ENCODE results near the gene GDI1.

The GDI1 gene

DNA sequence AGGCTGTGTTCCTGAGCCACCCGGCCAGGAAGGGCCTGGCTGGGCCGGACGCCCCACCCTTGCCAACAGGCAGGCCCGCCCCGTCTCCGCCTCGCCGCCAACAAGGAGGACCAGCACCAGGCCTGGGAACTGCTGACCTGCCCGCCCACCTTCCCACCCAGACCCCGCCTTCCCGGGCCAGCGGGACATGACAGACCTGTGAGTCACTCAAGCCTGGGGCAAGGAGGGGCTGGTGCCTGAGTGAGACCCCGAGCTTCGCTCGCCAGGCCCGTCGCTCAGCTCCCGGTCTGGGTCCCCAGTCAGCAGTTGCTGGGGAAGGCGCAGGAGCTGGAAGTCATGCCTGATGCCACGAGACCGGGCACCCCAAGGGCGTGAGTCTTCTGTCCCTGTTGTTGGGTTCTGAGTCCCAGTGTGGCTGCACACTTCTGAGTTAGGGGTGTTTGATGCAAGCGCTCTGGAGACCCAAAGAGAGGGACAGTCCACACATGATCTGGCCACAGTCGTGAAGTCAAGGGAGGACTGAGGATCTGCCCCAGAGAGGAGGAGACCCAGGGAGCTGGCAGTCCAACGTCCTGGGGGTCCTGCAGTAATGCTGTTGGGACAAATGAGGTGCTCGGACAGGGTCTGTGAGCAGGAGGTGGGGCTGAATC, 27.6 kb upstream of the GDI1 start, which contains the start of gene DNASE1L1:
TSS of gene DNASE1L1 (minus strand) at position 33 of the 650 bp plus-strand sequence. CDS start 3,686 bp downstream, outside the sequence.
- DNase-seq (ENCODE audit: low read depth) = no peak

DNA sequence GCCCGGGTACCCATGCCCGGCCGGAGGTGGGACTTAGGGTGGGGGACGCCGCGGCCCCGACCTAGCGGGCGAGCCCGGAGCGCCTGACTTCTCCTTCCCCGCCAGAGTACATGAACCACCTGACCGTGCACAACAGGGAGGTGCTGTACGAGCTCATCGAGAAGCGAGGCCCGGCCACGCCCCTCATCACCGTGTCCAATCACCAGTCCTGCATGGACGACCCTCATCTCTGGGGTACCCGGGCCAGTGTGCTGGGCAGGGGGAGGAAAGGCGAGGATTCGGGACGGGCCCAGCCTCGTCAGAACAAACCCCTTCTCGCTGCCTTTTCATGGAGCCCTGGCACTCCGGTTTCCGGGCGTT, 25.0 kb upstream of the GDI1 start:
- DNase-seq (ENCODE audit: low read depth) = peak; percentile 23

DNA sequence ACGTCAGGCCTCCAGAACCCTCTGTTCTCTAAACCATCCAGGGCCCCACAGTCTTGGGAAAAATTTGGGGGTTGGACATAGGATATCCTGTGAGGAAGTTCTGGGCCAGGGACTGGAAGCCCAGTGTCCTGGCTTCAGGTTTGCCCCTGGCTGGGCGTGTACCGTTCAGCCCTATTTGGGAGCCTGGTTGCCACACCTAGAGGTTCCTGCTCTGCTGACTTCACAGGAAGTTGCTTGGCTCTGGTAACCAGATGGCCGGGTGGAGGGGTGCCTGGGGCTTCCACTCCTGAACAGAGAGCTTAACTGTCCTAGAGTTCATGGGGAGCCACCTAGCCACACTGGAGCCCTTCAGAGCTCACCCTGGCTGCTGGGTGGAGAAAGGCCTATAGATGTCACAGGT, 24.5 kb upstream of the GDI1 start:
- no peak for DNase-seq (ENCODE audit: low read depth)

DNA sequence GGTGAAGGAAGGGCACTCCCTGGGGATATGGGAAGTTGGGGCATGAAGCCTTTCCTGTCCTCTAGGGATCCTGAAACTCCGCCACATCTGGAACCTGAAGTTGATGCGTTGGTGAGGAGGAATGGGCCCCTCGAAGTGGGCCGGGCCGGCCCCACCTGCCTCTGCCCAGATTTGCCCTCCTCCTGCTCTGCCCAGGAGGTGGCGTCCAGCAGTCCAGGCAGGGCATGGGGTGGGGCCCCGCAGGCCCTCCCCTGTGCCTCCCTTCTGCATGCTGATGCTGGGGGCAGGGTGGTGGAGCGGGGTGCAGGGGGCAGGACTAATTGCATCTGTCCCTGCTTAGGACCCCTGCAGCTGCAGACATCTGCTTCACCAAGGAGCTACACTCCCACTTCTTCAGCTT, 23.8 kb upstream of the GDI1 start:
- DNase-seq (ENCODE audit: low read depth) = no peak

DNA sequence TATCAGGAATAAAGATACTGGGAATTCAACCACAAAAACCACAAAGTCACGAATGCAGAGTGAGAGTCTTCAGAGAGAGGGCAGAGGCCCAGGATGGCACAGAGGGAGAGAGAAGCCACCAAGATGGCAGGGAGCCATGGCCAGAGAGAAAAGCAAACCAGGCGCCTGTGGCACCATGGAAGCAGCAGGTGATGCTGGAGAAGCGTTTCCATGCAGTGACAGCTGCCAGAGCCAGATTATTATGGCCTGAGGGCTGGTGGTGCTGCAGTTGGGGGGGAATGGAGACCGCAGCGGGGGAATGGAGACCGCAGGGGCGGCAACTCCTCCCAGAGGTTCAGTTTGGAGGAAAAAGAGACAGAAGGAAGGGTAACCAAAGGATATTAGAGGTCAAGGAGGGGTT, 19.8 kb upstream of the GDI1 start:
- DNase-seq (ENCODE audit: low read depth) = no peak

DNA sequence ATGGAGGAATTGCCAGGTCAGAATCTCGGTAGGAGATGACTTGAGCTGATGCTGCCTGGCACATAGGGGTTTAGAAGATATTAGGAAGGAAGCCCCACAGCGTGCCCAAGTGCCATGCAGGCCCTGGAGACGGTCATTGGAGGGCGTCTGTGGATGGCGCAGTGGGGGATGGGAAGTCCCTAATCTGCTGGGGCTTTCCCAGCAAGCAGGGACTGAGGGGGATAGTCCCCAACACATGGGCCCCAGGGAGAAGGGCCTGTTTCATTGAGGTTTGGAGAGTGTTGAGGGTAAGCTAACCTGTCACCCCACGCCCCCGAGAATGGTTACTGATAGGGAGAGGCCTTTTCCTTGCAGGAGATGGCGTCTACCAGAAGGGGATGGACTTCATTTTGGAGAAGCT, 17.8 kb upstream of the GDI1 start:
- DNase-seq (ENCODE audit: low read depth) = no peak

DNA sequence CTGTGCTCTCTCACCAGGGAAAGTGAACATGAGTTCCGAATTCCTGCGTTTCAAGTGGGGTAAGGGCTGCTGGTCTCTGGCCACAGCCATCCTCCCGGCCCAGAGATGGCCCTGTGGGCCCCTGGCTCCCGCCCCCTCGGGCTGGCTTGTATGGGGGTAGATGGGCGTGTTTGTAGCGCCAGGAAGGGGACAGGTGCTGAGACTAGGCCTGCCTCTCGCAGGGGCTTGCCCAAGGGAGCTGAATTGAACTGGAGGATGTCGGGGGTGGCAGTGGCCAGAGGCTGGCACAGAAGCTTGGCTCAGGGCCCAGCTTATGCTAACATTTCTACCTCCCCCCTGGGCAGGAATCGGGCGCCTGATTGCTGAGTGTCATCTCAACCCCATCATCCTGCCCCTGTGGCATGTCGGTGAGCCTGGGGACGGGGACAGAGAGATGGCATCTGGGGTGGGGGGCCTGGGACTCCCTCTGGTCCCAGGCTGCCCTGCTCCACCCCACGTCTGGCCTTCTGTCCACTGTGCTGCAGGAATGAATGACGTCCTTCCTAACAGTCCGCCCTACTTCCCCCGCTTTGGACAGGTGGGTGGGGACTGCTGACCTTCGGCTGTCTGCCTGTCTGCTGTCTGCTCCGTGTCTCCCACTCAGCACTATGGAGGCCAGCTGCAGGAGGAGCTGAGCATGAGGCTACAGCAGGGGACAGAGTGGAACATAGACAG, 17.1 kb upstream of the GDI1 start:
- no peak for DNase-seq (ENCODE audit: low read depth)

DNA sequence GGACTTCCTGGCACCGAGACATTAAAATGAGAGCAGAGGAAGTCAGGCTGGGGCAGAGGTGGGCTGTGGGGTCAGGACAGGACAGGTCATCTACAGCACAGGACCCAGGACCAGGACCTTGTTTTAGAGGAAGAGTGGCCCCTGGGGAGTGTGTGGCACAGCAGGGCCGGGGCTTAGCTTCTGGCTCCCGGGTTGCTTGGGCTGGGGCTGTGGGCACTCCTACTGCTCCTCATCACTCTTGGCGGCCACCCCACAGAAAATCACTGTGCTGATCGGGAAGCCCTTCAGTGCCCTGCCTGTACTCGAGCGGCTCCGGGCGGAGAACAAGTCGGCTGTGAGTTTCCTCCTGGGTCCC, 16.6 kb upstream of the GDI1 start:
- no peak for DNase-seq (ENCODE audit: low read depth)

DNA sequence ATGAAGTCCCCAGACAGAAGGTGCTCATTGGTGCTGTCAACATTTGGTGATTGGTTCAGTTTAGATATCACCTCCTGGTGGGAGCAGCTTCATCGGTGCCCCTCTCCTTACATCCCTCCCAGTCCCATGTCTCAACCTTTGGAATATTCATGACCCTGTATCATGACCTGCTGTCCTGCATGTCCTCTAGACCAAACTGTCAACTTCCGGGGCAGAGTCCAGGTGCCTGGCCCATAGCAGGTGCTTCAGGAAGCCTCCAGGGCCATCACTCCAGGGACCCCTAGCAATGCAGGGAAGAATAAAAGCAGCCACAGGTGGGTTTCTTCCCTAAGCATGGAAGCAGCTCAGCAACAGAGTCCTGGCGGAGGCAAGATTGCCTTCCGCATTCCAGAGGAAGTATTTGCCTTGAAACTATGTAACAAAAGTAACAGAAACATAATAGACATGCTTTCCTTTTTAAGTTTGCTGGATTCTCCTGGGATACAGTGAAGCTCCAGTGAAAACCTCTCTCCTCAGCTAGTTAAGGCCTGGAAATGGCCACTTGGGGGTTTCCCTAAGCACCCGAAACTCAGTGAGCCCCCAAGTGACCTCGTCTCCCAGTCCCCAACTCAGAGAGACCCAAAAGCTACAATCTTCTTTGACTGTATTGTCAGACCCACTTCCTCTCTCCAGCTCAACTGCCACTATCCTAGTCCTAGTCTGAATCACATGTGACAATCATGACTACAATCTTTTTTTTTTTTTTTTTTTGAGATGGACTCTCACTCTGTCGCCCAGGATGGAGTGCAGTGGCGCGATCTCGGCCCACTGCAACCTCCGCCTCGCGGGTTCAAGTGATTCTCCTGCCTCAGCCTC, 9.8 kb upstream of the GDI1 start:
- DNase-seq (ENCODE audit: low read depth) = no peak

DNA sequence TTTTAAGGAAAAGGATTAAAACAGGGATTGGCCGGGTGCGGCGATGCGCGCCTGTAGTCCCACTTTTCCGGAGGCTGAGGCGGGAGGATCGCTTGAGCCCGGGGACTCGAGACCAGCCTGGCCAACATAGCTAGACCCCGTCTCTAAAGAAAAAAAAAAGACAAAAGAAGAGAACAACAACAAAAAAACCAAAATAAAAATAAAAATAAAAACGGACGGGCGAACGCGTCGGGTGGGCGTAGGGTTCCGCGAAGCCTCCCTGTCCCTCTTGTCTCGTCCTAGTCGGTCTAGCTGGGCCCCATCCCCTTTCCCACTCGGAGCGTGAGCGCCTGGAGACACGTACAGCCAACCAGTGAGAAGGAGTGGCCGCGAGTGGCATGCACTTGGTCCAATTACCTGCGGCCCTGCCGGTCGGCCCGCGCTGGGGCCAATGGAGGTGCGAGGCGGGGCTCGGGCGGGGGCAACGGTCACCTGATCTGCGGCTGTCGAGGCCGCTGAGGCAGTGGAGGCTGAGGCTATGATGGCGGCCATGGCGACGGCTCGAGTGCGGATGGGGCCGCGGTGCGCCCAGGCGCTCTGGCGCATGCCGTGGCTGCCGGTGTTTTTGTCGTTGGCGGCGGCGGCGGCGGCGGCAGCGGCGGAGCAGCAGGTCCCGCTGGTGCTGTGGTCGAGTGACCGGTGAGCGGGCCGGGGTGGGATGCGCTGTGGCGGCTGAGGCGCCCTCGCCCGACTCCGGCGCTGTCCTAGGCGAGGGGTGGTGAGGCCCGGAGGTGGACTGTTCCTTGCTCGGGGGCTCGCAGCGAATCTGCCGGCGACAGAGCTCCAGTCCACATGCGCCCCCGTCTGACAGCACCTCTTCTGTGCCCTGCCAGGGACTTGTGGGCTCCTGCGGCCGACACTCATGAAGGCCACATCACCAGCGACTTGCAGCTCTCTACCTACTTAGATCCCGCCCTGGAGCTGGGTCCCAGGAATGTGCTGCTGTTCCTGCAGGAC, 8.5 kb upstream of the GDI1 start, which contains the start of gene ATP6AP1:
TSS of gene ATP6AP1 (plus strand) at position 502 of the 996 bp plus-strand sequence. CDS start at position 518, 16 bp downstream.
- DNase-seq (ENCODE audit: low read depth) = peak; percentile 83

DNA sequence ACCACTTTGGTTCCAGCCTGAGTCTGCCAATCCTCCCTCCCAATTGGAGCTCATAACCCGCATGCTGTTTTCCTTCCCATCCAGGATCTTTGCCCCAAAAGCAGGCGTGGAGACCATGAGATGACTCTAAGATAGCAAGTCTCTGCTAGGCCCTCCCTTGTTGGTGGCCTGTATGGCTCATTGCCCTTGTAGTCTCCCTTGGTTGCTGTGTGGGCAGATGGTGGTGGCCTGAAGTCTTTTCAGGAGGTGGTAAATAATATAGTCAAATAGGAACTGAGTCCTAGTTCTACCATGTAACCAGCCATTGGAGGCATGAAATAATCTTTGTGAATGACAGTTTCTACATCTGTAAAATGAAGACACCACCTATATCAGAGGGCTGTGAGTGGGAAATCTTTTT, 7.2 kb upstream of the GDI1 start:
- no peak for DNase-seq (ENCODE audit: low read depth)

DNA sequence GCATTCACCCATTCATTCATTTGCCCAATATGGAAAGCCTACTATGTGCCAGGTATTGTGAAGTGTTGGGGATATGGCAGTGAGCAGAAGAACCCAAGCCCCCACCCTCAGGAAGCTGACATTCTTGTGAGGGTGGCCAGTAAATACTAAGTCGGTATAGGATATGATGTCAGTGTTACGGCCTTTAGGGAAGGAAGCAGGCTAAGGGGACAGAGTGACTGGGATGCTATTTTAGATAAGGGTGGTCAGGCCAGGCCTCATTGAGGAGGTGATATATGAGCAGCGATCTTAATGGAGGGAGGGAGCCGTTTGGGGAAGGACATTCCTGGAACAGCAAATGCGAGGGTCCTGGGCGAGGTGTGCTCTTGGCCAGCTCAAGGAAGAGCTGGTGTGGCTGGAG, 6.5 kb upstream of the GDI1 start:
- DNase-seq (ENCODE audit: low read depth) = no peak

DNA sequence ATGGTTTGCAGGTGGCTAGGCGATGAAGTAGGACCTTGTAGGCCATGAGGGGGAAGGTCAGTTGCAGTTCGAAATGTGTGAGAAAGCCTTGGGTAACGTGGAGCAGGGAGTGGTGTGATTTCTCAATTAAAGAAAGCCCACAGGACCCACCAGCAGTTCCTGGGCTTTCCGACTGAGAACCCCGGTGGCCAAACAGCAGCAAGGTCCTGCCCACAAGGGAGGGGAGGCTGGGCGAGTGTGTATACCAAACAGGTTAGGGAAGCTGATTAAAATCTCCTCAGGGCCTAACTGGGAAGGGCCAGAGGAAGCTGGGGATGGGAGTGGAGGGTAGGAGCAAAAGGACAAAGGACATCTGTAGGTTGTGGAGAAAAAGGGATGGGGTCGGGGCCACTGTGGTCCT, 6.0 kb upstream of the GDI1 start:
- no peak for DNase-seq (ENCODE audit: low read depth)

DNA sequence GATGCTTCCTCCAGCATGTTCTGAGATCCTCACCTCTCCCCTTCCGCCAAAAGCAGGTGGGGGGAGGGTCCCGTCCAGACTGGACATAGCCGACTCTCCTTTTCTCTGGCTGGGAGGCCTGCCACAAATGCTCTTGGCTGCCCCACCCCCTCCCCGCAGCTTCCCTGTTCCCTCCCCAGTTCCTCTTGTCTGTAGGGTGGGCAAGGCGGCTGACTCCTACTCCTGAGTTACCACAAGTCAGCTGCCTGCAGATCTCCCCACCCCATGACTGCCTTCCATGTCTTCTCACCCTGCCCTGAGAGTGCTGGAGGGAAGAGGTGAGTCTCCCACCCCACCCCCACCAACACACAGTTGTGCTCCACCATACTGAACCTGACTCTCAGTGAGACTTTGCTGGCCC, 5.6 kb upstream of the GDI1 start:
- no peak for DNase-seq (ENCODE audit: low read depth)

DNA sequence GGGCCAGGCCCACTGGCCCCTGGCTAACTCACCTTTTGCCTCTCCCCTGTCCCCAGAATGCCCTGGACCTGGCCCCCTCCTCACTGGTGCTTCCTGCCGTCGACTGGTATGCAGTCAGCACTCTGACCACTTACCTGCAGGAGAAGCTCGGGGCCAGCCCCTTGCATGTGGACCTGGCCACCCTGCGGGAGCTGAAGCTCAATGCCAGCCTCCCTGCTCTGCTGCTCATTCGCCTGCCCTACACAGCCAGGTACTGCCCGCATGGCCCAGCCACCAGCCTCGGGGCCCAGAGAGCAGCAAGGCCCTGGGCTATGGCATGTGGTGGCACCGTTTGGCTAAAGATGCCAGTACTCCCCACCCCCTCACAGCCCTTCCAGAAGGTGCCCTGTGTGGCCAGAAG, 4.7 kb upstream of the GDI1 start:
- DNase-seq (ENCODE audit: low read depth) = no peak

DNA sequence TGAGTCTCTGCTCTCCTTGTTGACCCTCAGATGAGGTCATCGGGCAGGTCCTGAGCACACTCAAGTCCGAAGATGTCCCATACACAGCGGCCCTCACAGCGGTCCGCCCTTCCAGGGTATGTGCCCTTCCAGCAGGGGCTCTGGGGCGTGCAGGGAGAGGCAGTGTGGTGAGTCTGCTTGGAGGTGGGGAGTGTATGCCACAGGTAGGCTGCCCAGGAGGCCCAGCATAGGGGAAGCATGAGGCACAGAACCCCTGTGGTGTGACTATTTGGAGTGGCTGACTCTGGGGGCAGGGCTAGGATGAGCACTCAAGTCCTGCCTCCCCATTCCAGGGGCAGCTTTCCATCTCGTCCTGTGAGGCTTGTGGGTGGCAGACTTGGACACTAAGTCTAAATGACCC, 3.3 kb upstream of the GDI1 start:
- no peak for DNase-seq (ENCODE audit: low read depth)

DNA sequence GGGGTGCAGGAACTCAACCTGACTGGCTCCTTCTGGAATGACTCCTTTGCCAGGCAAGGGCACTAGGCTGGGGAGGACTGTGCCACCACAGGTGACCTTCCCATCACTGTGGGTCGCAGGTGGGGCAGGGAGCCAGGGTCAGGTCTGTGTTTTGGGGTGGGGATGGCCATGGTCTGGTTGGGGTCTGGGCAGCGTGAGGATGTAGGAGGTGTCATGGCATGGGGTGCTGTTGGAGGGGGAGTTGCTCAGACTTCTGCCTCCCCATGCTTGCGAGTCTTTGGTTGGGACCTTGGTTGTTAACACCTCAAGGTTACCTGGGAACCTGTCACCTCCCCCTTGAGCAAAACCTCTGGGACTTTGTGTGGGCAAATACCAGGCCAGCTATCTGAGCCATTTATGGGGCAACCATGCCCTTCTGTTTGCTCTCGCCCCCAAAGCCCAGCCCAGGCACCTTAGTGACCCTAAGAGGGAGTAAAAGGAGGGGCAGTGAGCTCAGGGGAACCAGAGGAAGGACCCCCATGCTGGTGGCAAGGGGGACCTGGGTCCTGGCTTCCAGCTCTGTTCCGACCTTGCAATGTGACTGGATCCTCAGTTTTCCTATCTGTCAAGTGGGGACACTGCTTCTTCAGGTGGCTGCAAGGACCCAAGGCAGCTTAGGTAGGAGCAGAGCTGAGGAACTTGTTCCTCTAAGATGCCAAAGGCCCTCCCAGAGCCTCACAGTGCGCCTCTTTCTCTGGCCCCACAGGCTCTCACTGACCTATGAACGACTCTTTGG, 2.4 kb upstream of the GDI1 start:
- DNase-seq (ENCODE audit: low read depth) = no peak

DNA sequence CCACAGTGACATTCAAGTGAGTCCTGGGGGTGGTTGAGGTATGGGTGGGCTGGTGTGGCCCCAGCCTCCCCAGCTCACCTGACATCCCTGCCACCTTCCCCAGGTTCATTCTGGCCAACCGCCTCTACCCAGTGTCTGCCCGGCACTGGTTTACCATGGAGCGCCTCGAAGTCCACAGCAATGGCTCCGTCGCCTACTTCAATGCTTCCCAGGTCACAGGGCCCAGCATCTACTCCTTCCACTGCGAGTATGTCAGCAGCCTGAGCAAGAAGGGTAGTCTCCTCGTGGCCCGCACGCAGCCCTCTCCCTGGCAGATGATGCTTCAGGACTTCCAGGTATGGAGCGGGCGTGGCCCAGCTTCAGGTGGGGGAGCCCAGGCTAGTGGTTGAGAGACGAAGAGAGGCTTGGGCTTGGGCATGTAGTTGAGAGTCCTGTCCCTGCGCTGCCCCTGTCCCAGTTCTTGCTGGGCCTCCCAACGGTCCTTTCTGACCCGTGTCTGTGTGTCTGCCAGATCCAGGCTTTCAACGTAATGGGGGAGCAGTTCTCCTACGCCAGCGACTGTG, 1.7 kb upstream of the GDI1 start:
- DNase-seq (ENCODE audit: low read depth) = no peak

DNA sequence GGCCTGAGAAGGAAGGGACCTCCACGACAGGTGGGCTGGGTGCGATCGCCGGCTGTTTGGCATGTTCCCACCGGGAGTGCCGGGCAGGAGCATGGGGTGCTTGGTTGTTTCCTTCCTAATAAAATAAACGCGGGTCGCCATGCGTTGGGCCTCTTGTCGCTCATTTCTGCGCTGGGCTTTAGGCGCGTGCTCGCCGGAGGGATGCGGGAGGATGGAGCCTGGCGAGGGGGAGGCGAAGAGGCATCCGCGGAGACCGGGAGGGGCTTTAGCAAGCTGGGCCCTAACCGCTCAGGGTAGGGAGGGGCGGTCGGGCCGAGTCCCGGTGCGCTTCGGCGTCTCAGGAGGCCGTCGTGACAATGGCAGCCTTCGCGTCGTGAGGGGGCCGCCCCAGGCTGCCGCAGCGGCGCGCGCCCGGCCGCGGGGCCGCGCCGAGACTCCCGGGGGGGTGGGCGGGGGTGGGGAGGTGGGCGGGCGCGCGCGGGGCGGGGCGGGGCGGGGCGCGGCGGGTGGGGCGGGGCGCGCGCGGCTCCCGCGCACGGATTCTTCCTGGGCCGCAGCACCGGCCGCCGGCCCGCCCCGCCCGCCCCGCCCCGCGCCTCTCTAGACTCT, 476 bp upstream of the GDI1 start:
- peak; percentile 56 for DNase-seq (ENCODE audit: low read depth)
